ENCODE measurements around the gene CBR3. TPM values are rescaled to one million over a fixed set of nuclear protein-coding genes. Genes with fewer than 3 reads are reported as not detected.
"Not testable (repeated sequence)": the region's sequence is repeated elsewhere in the genome, so short reads cannot be mapped to it uniquely, and the experiment has no call there.

CBR3 gene
- polyA plus RNA-seq (ENCODE audit: insufficient read length in 4 of 4) = 1 to 10 TPM; 1.2 to 2.2 (median 1.6) TPM

GRCh38 chr21:36134803-36135390, at the start of gene CBR3:
TSS of gene CBR3 (plus strand) at chr21:36135079. CDS start at chr21:36135193, 114 bp downstream.
- no peak for DNase-seq (ENCODE audit: low read depth in 4 of 4, low spot score in 2 of 4)

GRCh38 chr21:36087362-36088138, 47.3 kb upstream of the CBR3 start:
- DNase-seq (ENCODE audit: low read depth in 4 of 4, low spot score in 2 of 4) = no peak

DNA sequence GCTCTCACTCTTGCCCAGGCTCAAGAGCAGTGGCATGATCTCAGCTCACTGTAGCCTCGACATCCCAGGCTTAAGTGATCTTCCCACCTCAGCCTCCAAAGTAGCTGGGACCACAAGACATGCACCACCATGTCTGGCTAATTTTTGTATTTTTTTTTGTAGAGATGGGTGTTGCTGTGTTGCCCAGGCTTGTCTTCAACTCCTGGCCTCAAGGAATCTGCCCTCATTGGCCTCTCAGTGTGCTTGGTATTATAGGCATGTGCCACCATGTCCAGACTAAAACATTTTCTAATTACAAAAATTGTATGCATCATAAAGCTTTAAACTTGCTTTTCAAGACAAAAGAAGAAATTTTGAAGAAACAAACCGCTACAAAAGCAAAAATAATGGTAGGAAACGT, 44.9 kb upstream of the CBR3 start:
- DNase-seq (ENCODE audit: low read depth in 4 of 4, low spot score in 2 of 4) = no peak

- no peak for DNase-seq (ENCODE audit: low read depth in 4 of 4, low spot score in 2 of 4)
These were observed 42.2 kb upstream of the CBR3 start for GRCh38 chr21:36092681-36093080.

- no peak for DNase-seq (ENCODE audit: low read depth in 4 of 4, low spot score in 2 of 4)
These were observed 41.4 kb upstream of the CBR3 start for GRCh38 chr21:36093512-36093911.

GRCh38 chr21:36096398-36097290, 38.2 kb upstream of the CBR3 start:
- DNase-seq (ENCODE audit: low read depth in 4 of 4, low spot score in 2 of 4) = no peak

DNA sequence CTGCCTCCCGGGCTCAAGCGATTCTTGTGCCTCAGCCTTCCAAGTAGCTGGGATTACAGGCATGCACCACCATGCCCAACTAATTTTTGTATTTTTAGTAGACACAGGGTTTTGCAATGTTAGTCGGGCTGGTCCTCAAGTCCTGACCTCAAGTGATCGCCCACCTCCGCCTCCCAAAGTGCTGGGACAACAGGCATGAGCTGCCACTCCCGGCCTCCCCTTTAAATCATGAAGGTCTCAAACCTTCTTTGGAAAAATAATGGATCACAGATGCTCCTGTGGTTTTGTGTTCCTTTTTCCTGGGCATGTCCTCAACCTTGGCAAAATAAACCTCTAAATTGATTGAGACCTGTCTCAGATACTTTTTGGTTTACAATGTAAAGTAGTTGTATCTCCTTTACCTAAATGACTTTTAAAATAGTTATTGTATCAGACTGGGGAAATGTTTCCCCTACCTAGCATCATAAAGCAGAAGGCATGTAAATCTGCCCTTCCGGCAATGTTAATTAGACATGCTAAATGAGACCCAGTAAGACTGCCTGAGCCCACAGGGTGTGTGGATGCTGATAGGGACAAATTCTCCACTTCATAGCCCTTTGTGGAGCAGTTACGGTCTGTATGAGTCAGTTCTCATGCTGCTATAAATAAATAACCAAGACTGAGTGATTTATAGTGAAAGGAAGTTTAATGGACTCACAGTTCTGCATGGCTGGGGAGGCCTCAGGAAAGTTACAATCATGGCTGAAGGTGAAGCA, 37.3 kb upstream of the CBR3 start:
- peak in 1 of 4 donors; percentile 61 for DNase-seq (ENCODE audit: low read depth in 4 of 4, low spot score in 2 of 4)

DNA sequence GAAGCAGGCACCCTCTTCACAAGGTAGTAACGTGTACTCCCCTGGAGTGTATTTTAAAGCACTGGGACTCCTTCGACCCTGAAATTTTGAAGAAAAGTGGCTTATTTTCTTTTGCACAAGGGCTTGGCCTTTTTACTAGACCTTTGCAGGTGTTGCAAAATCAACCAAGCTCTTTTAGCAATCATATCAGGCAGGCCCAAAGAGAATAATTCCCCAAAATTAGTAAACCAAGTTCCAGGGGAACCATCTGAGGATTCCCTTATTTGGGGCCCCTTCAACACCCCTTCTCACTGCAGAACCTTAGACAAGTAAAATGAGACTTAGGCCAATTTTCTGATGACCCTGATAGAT, 36.7 kb upstream of the CBR3 start:
- DNase-seq (ENCODE audit: low read depth in 4 of 4, low spot score in 2 of 4) = no peak

GRCh38 chr21:36099000-36099399, 35.9 kb upstream of the CBR3 start:
- no peak for DNase-seq (ENCODE audit: low read depth in 4 of 4, low spot score in 2 of 4)

- DNase-seq (ENCODE audit: low read depth in 4 of 4, low spot score in 2 of 4) = not testable (repeated sequence)
These were observed 35.1 kb upstream of the CBR3 start for GRCh38 chr21:36099695-36100211.

DNA sequence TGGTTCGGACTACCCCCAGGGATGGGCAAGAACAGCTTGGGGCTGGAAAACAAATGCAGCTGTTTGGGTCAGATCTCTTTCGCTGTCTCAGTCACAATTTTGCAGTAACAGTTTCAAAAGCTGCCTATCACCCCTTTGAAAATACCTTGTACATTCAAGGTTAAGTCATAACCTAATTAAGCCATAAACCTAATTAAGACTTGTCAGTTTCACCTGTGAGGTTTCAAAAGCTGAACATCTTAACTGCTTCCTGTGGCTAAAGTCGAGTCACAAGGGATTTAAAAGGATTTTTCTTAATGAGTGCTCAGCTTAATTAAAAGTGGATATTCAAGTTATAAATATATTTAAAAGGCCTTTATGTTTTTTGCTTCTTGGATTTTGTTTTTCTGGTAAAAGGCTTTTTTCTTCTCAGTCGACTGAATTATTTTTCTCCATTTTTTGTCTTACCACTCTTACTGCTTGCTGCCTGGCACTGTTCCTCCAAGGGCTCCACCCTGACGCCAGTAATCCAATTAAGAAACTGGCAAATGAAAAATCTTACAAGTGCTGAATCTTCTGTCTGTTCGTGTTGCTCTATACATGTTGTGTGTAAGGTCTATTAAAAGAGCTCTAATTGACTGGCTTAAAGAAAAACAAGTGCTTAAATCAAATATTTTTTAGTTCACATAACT, 33.8 kb upstream of the CBR3 start:
- DNase-seq (ENCODE audit: low read depth in 4 of 4, low spot score in 2 of 4) = no peak

DNA sequence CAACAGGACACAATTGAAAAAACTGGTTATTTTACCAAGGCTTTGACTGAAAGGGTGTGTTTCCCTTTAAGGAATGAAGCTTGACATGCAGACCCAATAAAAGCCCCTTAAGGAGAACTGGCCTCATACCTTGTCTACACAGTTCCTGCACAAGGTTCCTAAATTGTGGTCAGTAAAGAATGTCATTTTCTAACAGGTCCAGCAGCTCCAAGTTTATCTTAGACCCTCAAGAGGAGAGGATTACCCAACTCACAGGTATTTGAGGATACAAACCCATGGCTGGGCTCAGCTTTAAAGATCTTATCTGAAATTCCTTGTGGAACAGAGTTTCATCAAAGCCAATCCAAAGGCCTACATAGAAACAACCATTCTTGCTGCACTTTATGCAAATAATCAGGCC, 31.4 kb upstream of the CBR3 start:
- no peak for DNase-seq (ENCODE audit: low read depth in 4 of 4, low spot score in 2 of 4)

- DNase-seq (ENCODE audit: low read depth in 4 of 4, low spot score in 2 of 4) = peak in 3 of 4 donors; percentile 47 to 67 (median 66)
These were observed 30.3 kb upstream of the CBR3 start for GRCh38 chr21:36104317-36105300.

GRCh38 chr21:36105327-36105842, 29.5 kb upstream of the CBR3 start:
- DNase-seq (ENCODE audit: low read depth in 4 of 4, low spot score in 2 of 4) = no peak

GRCh38 chr21:36109868-36110267, 25.0 kb upstream of the CBR3 start:
- no peak for DNase-seq (ENCODE audit: low read depth in 4 of 4, low spot score in 2 of 4)

DNA sequence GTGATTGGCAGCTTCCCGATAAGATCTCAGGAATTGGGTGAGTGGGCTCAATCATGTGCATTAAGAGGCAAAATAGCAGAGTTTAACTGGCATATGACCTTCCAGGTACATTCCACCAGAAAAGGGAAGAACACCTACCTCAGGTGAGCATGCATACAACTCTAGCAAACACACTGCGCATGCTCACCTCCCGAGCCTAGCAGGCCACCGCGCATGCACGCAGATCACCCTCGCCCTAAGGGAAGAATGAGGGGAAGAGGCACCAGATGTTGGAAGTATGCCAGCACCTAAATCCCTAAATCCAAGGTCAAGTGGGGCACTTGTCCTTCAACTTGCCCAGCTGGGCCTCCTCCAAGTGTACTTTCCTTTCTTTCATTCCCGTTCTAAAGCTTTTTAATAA, 23.6 kb upstream of the CBR3 start:
- DNase-seq (ENCODE audit: low read depth in 4 of 4, low spot score in 2 of 4) = no peak

GRCh38 chr21:36113647-36114428, 21.0 kb upstream of the CBR3 start:
- DNase-seq (ENCODE audit: low read depth in 4 of 4, low spot score in 2 of 4) = no peak

Data from left renal cortex interstitium (tissue), 4 donors.